Measurements from ENCODE around the gene SIGMAR1. TPM values are rescaled to one million over a fixed set of nuclear protein-coding genes. Genes with fewer than 3 reads are reported as not detected.

The SIGMAR1 gene
- polyA plus RNA-seq, 1 donor from 2014 or later: 52.5 TPM

DNA sequence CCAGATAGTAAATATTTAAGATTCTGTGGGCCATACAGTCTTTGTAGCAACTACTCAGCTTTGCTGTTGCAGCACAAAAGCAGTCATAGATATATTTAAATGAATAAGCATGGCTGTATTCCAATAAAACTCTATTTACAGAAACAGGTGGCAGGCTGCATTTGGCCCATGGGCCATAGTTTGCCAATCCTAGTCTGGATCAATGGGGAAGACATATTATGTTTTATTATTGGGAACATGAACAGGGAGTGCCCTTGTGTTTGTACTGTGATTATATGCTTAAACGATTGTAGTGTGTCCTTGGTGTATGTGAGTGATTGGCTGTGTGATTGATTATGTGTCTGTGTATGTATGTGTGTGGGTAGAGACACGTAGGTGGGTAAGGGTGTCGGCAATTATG is 36.9 kb upstream of the SIGMAR1 start:
- H3K9ac ChIP-seq (ENCODE audit: low read length): no peak overlapping the region
- no peaks in the 10 kb centered on the region for H3K9me3 ChIP-seq (ENCODE audit: low read length)
- no peak overlapping the region for H3K4me3 ChIP-seq (ENCODE audit: low read length)
- H3K36me3 ChIP-seq (ENCODE audit: insufficient read depth, low read length): no peaks in the 10 kb centered on the region
- no peak overlapping the region for H3K4me2 ChIP-seq (ENCODE audit: low read length)
- no peaks in the 10 kb centered on the region for H3F3A ChIP-seq (ENCODE audit: insufficient read depth, low read length, poor library complexity, severe bottlenecking)
- H3K27ac ChIP-seq (ENCODE audit: low read length): no peak overlapping the region
- H3K27me3 ChIP-seq (ENCODE audit: insufficient read depth, low read depth, low read length): no peaks in the 10 kb centered on the region
- no peaks in the 10 kb centered on the region for H4K20me1 ChIP-seq (ENCODE audit: insufficient read depth)
- H3K9me2 ChIP-seq (ENCODE audit: insufficient read depth, low read length): no peaks in the 10 kb centered on the region
- H3K79me2 ChIP-seq (replicated peaks; ENCODE audit: insufficient read depth, low read length): no peaks in the 10 kb centered on the region
- no peak for TF ChIP-seq EZH2 (IDR thresholded peaks at IDR 0.05; ENCODE audit: borderline replicate concordance, insufficient read depth, low read length, poor library complexity, severe bottlenecking)
- no peak for TF ChIP-seq TAF1 (IDR thresholded peaks at IDR 0.05; ENCODE audit: low read depth)
- TF ChIP-seq, protein P1, sequence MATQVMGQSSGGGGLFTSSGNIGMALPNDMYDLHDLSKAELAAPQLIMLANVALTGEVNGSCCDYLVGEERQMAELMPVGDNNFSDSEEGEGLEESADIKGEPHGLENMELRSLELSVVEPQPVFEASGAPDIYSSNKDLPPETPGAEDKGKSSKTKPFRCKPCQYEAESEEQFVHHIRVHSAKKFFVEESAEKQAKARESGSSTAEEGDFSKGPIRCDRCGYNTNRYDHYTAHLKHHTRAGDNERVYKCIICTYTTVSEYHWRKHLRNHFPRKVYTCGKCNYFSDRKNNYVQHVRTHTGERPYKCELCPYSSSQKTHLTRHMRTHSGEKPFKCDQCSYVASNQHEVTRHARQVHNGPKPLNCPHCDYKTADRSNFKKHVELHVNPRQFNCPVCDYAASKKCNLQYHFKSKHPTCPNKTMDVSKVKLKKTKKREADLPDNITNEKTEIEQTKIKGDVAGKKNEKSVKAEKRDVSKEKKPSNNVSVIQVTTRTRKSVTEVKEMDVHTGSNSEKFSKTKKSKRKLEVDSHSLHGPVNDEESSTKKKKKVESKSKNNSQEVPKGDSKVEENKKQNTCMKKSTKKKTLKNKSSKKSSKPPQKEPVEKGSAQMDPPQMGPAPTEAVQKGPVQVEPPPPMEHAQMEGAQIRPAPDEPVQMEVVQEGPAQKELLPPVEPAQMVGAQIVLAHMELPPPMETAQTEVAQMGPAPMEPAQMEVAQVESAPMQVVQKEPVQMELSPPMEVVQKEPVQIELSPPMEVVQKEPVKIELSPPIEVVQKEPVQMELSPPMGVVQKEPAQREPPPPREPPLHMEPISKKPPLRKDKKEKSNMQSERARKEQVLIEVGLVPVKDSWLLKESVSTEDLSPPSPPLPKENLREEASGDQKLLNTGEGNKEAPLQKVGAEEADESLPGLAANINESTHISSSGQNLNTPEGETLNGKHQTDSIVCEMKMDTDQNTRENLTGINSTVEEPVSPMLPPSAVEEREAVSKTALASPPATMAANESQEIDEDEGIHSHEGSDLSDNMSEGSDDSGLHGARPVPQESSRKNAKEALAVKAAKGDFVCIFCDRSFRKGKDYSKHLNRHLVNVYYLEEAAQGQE (IDR thresholded peaks at IDR 0.05; ENCODE audit: borderline replicate concordance): no peak
- TF ChIP-seq RAD21 (conservative IDR thresholded peaks at IDR 0.05): no peak
- no peak for TF ChIP-seq POLR2AphosphoS5 (IDR thresholded peaks at IDR 0.05)
- TF ChIP-seq MXI1 (conservative IDR thresholded peaks at IDR 0.05; ENCODE audit: poor library complexity, severe bottlenecking): no peak
- TF ChIP-seq, protein P2, sequence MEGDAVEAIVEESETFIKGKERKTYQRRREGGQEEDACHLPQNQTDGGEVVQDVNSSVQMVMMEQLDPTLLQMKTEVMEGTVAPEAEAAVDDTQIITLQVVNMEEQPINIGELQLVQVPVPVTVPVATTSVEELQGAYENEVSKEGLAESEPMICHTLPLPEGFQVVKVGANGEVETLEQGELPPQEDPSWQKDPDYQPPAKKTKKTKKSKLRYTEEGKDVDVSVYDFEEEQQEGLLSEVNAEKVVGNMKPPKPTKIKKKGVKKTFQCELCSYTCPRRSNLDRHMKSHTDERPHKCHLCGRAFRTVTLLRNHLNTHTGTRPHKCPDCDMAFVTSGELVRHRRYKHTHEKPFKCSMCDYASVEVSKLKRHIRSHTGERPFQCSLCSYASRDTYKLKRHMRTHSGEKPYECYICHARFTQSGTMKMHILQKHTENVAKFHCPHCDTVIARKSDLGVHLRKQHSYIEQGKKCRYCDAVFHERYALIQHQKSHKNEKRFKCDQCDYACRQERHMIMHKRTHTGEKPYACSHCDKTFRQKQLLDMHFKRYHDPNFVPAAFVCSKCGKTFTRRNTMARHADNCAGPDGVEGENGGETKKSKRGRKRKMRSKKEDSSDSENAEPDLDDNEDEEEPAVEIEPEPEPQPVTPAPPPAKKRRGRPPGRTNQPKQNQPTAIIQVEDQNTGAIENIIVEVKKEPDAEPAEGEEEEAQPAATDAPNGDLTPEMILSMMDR (IDR thresholded peaks at IDR 0.05; ENCODE audit: poor library complexity, severe bottlenecking): no peak
- TF ChIP-seq EP300 (conservative IDR thresholded peaks at IDR 0.05; ENCODE audit: poor library complexity, severe bottlenecking): no peak
- TF ChIP-seq SMC3 (conservative IDR thresholded peaks at IDR 0.05; ENCODE audit: poor library complexity): no peak
- no peak overlapping the region for H2AFZ ChIP-seq (ENCODE audit: low read depth, low read length)

DNA sequence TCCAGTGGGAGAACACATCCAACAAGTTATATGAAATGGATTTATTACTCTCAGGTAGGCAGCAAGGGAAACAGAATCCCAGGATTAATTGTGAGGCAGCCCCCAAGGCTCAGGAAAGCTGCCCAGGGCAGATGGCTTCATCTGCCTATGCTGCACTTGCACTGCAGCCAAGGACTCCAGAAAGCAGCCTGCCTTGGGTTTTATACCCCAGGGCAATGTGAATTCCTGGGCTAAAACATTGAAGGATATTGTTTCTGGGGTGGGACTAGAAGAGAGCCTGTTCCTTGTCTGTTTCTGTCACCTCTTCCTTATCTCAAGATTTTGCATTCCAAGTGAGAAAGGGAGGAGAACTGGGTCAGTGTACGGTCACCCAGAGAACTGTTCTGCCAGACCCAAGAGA is 33.7 kb upstream of the SIGMAR1 start:
- H3K4me3 ChIP-seq (ENCODE audit: low read length): no peak overlapping the region
- H3K79me2 ChIP-seq (replicated peaks; ENCODE audit: insufficient read depth, low read length): no peaks in the 10 kb centered on the region
- no peak overlapping the region for H3K27ac ChIP-seq (ENCODE audit: low read length)
- TF ChIP-seq EZH2 (IDR thresholded peaks at IDR 0.05; ENCODE audit: borderline replicate concordance, insufficient read depth, low read length, poor library complexity, severe bottlenecking) (no peak), TAF1 (IDR thresholded peaks at IDR 0.05; ENCODE audit: low read depth) (no peak), RAD21 (conservative IDR thresholded peaks at IDR 0.05) (no peak), SMC3 (conservative IDR thresholded peaks at IDR 0.05; ENCODE audit: poor library complexity) (no peak)
- TF ChIP-seq, protein P1 (IDR thresholded peaks at IDR 0.05; ENCODE audit: borderline replicate concordance): no peak
- no peaks in the 10 kb centered on the region for H3K9me3 ChIP-seq (ENCODE audit: low read length)
- H3K9ac ChIP-seq (ENCODE audit: low read length): no peak overlapping the region
- H3K9me2 ChIP-seq (ENCODE audit: insufficient read depth, low read length): no peaks in the 10 kb centered on the region
- H2AFZ ChIP-seq (ENCODE audit: low read depth, low read length): no peak overlapping the region
- H3K27me3 ChIP-seq (ENCODE audit: insufficient read depth, low read depth, low read length): no peaks in the 10 kb centered on the region
- H3K36me3 ChIP-seq (ENCODE audit: insufficient read depth, low read length): no peaks in the 10 kb centered on the region
- H3F3A ChIP-seq (ENCODE audit: insufficient read depth, low read length, poor library complexity, severe bottlenecking): no peaks in the 10 kb centered on the region
- H3K4me2 ChIP-seq (ENCODE audit: low read length): no peak overlapping the region
- H4K20me1 ChIP-seq (ENCODE audit: insufficient read depth): no peaks in the 10 kb centered on the region
